AG09309 (cell line): ENCODE data around the gene KLF15.

Experiments
- DNase-seq: peaks from one replicate; pipeline ENCODE4 v3.0.0-alpha.2; 2010; ENCODE audit warnings: low read depth
- H3K4me3 ChIP-seq: 2 replicates; pipeline ENCODE4 v1.5.1; 2011; ENCODE audit warnings: mild to moderate bottlenecking, low read depth, low read length, moderate library complexity; ENCODE audit not compliant: control insufficient read depth
- TF ChIP-seq, protein P1 (sequence below): IDR thresholded peaks from 2 replicates; pipeline ENCODE4 v1.5.1; 2011; ENCODE audit warnings: mild to moderate bottlenecking, low read depth, low read length, inconsistent platforms; ENCODE audit not compliant: insufficient read depth, control insufficient read depth; ENCODE audit errors: missing control alignments

KLF15 gene

GRCh38 chr3:126306888-126307482 is 50.2 kb downstream of the KLF15 start:
- DNase-seq, result no peak
- no peak overlapping the region for H3K4me3 ChIP-seq
- TF ChIP-seq, protein P1, sequence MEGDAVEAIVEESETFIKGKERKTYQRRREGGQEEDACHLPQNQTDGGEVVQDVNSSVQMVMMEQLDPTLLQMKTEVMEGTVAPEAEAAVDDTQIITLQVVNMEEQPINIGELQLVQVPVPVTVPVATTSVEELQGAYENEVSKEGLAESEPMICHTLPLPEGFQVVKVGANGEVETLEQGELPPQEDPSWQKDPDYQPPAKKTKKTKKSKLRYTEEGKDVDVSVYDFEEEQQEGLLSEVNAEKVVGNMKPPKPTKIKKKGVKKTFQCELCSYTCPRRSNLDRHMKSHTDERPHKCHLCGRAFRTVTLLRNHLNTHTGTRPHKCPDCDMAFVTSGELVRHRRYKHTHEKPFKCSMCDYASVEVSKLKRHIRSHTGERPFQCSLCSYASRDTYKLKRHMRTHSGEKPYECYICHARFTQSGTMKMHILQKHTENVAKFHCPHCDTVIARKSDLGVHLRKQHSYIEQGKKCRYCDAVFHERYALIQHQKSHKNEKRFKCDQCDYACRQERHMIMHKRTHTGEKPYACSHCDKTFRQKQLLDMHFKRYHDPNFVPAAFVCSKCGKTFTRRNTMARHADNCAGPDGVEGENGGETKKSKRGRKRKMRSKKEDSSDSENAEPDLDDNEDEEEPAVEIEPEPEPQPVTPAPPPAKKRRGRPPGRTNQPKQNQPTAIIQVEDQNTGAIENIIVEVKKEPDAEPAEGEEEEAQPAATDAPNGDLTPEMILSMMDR, result no peak

- TF ChIP-seq, protein P1, result no peak
- DNase-seq, result no peak
- no peak overlapping the region for H3K4me3 ChIP-seq
These were observed 50.8 kb downstream of the KLF15 start for GRCh38 chr3:126306397-126306796.

GRCh38 chr3:126305427-126305826 is 51.8 kb downstream of the KLF15 start:
- no peak for DNase-seq
- TF ChIP-seq, protein P1, result no peak

GRCh38 chr3:126304704-126305103 is 52.5 kb downstream of the KLF15 start:
- TF ChIP-seq, protein P1, result no peak
- DNase-seq, result no peak
- no peak overlapping the region for H3K4me3 ChIP-seq

More at GRCh38 chr3:126305427-126305826, 51.8 kb downstream of the KLF15 start:
- no peak overlapping the region for H3K4me3 ChIP-seq

DNA sequence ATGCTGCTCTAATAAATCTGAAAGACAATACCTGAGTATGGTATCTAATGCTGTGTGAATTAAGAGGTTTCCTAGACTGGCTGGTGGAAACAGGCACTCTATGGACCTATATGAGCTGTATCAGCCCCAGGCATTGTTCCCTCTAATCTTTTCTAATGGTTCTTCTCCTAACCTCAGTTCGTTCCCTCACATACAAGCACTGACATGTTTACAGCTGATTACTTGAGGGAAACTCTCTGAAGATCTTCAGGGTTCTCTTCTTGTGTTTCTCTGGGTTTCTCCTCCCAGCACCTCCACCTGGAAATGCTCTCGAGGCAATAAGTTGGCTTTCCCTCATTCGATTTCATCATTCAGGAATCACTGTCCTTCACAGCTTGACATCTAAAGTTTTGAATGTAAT is 52.9 kb downstream of the KLF15 start:
- H3K4me3 ChIP-seq, result no peak overlapping the region
- DNase-seq, result no peak
- TF ChIP-seq, protein P1, result no peak

- TF ChIP-seq, protein P1, result no peak
These were observed 53.9 kb downstream of the KLF15 start for GRCh38 chr3:126303272-126303671.

More at GRCh38 chr3:126303272-126303671, 53.9 kb downstream of the KLF15 start:
- DNase-seq, result no peak
- H3K4me3 ChIP-seq, result no peak overlapping the region
